Activated gamma-delta T cell treated with Interleukin-2 at 50 U/mL for 16 hours (primary cell): ENCODE measurements around the gene INSRR.
A peak's percentile ranks its signal among the peaks of the same experiment; 100 is the strongest.

Experiments used
- DNase-seq: peaks from one replicate; pipeline ENCODE4 v3.0.0-alpha.2; 2020

Gene INSRR

GRCh38 chr1:156847591-156848460 lies 11.1 kb downstream of the INSRR start:
- DNase-seq = no peak

GRCh38 chr1:156846643-156847042 lies 12.3 kb downstream of the INSRR start:
- DNase-seq = no peak

DNA sequence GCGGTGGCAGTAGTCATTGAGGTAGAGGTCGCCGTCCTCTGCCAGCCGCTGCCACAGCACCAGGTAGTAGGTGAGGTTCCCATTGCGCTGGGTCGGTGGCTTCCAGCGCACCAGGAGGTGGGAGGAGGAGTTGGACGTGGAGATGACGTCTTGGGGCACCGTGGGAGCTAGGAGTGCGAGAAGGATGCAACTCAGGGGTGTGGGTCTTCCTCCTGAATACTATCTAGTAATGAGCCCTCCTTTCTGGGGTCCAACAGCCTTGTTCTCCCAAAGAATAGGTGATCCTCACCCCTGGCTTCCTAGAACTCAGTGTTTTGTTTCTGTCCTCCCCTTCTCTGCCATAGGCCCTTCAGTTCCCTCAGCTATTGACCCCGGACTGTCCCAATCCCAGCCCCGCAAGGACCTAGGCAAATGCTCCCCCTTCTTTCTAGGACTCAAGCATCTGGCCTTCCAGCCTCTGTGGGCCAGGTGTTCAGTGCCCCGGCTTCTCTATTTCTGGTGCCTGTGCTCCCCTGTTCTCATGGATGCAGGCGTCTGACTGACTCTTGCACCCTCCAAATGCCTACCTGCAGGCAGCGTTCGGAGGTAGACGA lies 12.9 kb downstream of the INSRR start:
- DNase-seq = no peak

- DNase-seq = peak; percentile 30
Measured at GRCh38 chr1:156845055-156845952, 13.6 kb downstream of the INSRR start.

- DNase-seq = no peak
Measured at GRCh38 chr1:156844638-156845037, 14.3 kb downstream of the INSRR start.

DNA sequence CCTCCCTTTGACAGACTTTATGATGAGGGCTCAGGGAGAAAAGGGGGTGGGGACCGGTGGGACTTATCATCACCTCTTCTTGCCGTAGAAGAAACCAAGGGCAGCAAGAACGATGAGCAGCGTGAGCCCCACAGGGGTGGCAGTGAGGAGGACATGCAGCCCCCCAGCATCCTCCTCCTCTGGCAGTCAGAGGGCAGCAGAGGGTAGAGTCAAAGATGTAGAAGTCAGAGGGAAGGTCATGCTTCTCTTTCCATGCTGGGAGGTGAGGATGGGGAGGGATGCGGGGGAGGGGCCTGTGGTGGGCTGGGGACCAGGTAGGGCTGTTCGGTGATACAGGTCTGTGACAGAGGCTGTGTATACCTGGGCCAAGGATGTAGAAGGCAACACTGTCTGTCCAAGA lies 14.8 kb downstream of the INSRR start:
- DNase-seq = no peak

GRCh38 chr1:156842618-156843300 lies 16.2 kb downstream of the INSRR start:
- no peak for DNase-seq

DNA sequence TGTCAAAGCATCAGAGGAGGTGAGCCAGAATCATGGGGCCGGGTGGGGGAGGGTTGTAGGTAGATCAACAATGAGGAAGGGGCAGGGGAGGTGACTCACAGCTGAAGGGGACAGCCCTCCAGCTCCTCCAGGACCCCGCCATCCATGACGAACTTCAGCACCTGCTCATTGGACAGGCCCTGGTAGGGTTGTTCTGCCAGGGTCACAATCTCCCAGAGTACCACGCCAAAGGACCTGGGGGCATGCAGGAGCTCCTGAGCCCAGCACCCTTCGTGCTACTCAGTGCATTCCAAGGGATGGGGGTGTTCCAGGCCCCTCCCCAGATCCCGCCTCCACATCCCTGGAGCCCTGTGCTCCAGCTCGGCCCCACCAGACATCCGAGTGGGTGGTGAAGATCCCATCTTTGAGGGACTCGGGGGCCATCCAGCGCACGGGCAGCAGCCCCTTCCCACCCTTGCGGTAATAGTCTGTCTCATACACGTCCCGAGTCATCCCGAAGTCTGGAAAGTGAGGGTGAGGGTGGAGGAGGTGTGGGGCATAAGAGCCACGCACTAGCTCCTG lies 17.5 kb downstream of the INSRR start:
- no peak for DNase-seq

- DNase-seq = no peak
Measured at GRCh38 chr1:156840898-156841279, 18.0 kb downstream of the INSRR start.

GRCh38 chr1:156840186-156840897 lies 18.6 kb downstream of the INSRR start:
- no peak for DNase-seq

- DNase-seq = no peak
Measured at GRCh38 chr1:156839426-156840109, 19.3 kb downstream of the INSRR start.

- peak; percentile 39 for DNase-seq
Measured at GRCh38 chr1:156838972-156839371, 19.9 kb downstream of the INSRR start.

- no peak for DNase-seq
Measured at GRCh38 chr1:156836892-156837291, 22.0 kb downstream of the INSRR start.

GRCh38 chr1:156836041-156836654 lies 22.8 kb downstream of the INSRR start:
- DNase-seq = no peak

DNA sequence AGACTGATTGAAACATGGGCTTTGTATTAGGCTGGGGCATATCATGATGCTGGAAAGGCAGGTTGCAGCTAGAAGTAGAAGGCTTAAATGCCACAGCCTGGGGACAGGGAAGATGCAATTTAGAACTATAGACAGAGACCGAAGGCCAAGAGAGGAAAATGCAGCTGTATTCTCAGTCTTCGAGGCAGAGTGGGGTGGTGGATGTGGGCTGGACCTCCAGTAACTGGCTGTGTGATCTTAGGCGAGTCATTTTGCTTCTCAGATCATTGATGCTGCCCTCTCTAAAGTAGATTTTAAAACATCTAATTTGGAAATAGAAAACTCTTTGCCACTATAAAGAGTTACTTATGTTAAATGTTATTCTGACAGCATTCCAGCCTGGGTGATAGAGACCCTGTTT lies 24.6 kb downstream of the INSRR start:
- no peak for DNase-seq

DNA sequence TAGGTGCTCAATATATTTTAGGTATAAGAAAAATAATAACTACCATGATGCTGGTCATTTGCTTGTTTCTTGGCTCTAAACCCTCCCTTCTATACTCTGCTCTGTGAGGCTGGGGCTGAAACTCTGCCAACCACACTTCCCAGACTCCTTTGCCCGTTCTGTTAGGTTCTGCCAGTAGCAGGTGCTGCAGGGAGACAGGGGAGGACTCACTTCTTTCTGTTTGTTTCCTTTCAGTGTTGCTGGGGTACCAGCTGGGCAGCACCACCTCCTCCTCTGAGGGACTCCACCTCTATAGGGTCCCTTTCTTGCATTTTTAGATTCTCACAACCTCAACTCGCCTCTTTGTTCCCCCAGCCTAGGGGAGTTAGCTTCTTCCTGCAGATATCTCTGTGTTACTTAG lies 25.3 kb downstream of the INSRR start:
- DNase-seq = no peak

- no peak for DNase-seq
Measured at GRCh38 chr1:156832434-156832833, 26.5 kb downstream of the INSRR start.

DNA sequence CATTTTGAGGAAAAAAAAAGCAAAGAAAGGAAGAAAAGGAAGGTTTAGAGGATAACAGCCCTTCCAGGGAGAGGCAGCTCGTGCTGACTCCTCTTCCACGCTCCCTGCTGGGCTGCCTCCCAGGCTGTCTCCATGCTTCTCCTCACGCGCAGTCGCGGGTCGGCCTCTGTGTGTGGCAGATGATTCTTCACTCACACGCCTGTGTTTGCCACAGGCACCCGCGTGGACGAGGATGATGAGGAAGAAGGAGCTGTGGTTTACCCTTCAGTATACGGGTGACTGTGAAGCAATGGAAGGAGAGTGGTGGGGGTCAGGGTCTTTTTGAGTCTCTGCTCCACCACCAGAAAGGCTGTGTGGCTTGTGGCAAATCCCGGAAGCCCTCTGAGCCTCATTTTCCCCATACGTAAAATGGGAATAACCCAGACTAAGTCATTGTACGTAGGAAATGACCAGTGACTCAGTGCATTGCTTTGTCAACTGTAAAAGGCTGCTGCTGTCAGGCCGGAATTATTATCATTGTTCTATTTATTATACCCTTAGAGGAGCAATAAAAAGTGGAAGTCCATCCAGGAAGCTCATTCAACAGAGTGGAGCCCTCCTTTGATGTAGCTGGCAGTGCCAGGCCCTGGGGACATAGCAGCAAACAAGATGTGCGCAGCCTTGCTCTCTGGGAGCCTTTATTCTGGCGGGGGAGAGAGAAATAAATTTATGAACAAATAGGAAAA lies 30.4 kb downstream of the INSRR start:
- DNase-seq = no peak

GRCh38 chr1:156826630-156827029 lies 32.3 kb downstream of the INSRR start:
- no peak for DNase-seq

GRCh38 chr1:156823210-156823790 lies 35.6 kb downstream of the INSRR start:
- DNase-seq = no peak
